Endothelial cell of umbilical vein (primary cell): Measurements from ENCODE around the gene TTLL12. TPM values are rescaled to one million over a fixed set of nuclear protein-coding genes. Genes with fewer than 3 reads are reported as not detected.

ENCODE experiments used
- BruUV-seq: library from RNA; stranded (reverse); fragments of 400-500 nt; replicated peaks from 2 replicates; lab custom pipeline; 2021; lab: Mats Ljungman, UMichigan
- CTCF ChIA-PET: fragments of 300-600, 350-600 bp; sonication (Branson Sonifier 250); formaldehyde crosslinking; loops from one replicate; lab custom pipeline; 2021; ENCODE audit warnings: antibody characterized with exemption, inconsistent platforms; lab: Charles Lee
- POLR2A ChIA-PET: fragments of 300-600, 350-600 bp; sonication (Branson Sonifier 250); formaldehyde crosslinking; loops from one replicate; lab custom pipeline; 2021; ENCODE audit warnings: antibody characterized with exemption, inconsistent platforms; lab: Charles Lee
- DNase-seq: peaks from one replicate; pipeline ENCODE4 v3.0.0-alpha.2; 2011; ENCODE audit warnings: low read depth, low spot score
- FAIRE-seq: peaks from 2 replicates; lab custom pipeline; 2011; peaks lifted over from hg19 to GRCh38; lab: Jason Lieb, UNC
- H2AFZ ChIP-seq: 2 replicates; pipeline ENCODE4 v1.6.0; 2012; ENCODE audit warnings: low read depth, low read length, control low read depth, inconsistent platforms
- H3K27ac ChIP-seq: 2 replicates; pipeline ENCODE4 v1.5.1; 2011; ENCODE audit warnings: low read depth, mild to moderate bottlenecking, control low read depth, low read length, moderate library complexity; ENCODE audit not compliant: insufficient read depth
- H3K27me3 ChIP-seq, 2 experiments: 2 replicates each; pipeline versions ENCODE4 v1.6.0 to v1.6.1; 2011; ENCODE audit warnings: low read length in 2 of 2, mixed read lengths in 1 of 2; ENCODE audit not compliant: control insufficient read depth in 2 of 2, insufficient read depth in 2 of 2
- H3K36me3 ChIP-seq, 2 experiments: 2 replicates in 1 of 2; 3 replicates in 1 of 2; pipeline ENCODE4 v1.5.1; 2011; ENCODE audit warnings: low read length in 2 of 2, mild to moderate bottlenecking in 1 of 2, moderate library complexity in 1 of 2; ENCODE audit not compliant: control insufficient read depth in 2 of 2, insufficient read depth in 2 of 2; ENCODE audit errors: extremely low read depth in 1 of 2
- H3K4me1 ChIP-seq: 3 replicates; pipeline ENCODE4 v1.5.1; 2011; ENCODE audit warnings: mild to moderate bottlenecking, low read length; ENCODE audit not compliant: control insufficient read depth, insufficient read depth; ENCODE audit errors: extremely low read depth
- H3K4me2 ChIP-seq: 2 replicates; pipeline ENCODE4 v1.6.1; 2011; ENCODE audit warnings: low read length, control low read depth, mixed read lengths; ENCODE audit not compliant: insufficient read depth
- H3K4me3 ChIP-seq, 3 experiments: fragments of 200-600 bp in 1 of 3; sonication (generic), shearing (Covaris generic) in 1 of 3; replicated peaks in 1 of 3; 2 replicates each; pipeline ENCODE4 v1.5.1; 2011 to 2016; ENCODE audit warnings: control low read depth in 3 of 3, low read length in 3 of 3, mild to moderate bottlenecking in 2 of 3, inconsistent platforms in 1 of 3, low read depth in 1 of 3, moderate library complexity in 1 of 3; ENCODE audit not compliant: insufficient read depth in 1 of 3
- H3K79me2 ChIP-seq: 2 replicates; pipeline ENCODE4 v1.6.0; 2012; ENCODE audit warnings: low read length, inconsistent platforms; ENCODE audit not compliant: control insufficient read depth, insufficient read depth
- H3K9ac ChIP-seq: replicated peaks from 2 replicates; pipeline ENCODE3; 2011; ENCODE audit warnings: low read length, control low read depth; ENCODE audit not compliant: insufficient read depth; ENCODE audit errors: extremely low read depth
- H3K9me1 ChIP-seq: replicated peaks from 3 replicates; pipeline ENCODE4 v1.6.0; 2011; ENCODE audit warnings: mild to moderate bottlenecking, low read length; ENCODE audit not compliant: control insufficient read depth, insufficient read depth; ENCODE audit errors: extremely low read depth
- H3K9me3 ChIP-seq: replicated peaks from 2 replicates; pipeline ENCODE4 v1.5.1; 2012; ENCODE audit warnings: low read length, inconsistent platforms; ENCODE audit not compliant: control insufficient read depth, insufficient read depth
- H4K20me1 ChIP-seq: replicated peaks from 2 replicates; pipeline ENCODE3; 2011; ENCODE audit warnings: mild to moderate bottlenecking, low read length; ENCODE audit not compliant: control insufficient read depth, insufficient read depth; ENCODE audit errors: extremely low read depth
- FOS ChIP-seq: IDR thresholded peaks from 2 replicates; pipeline ENCODE4 v1.6.1; 2011; ENCODE audit warnings: mild to moderate bottlenecking, low read length, moderate library complexity, borderline replicate concordance; ENCODE audit not compliant: insufficient read depth
- GATA2 ChIP-seq: IDR thresholded peaks from 2 replicates; pipeline ENCODE4 v1.7.0; 2011; ENCODE audit warnings: low read depth, mild to moderate bottlenecking, moderate library complexity, mixed read lengths, low read length; ENCODE audit not compliant: insufficient read length, insufficient read depth
- JUN ChIP-seq: IDR thresholded peaks from 2 replicates; pipeline ENCODE4 v1.6.1; 2011; ENCODE audit warnings: borderline replicate concordance, low read depth; ENCODE audit not compliant: insufficient read length, insufficient read depth
- MYC ChIP-seq: IDR thresholded peaks from one replicate; pipeline ENCODE4 v1.6.1; 2011; ENCODE audit warnings: mild to moderate bottlenecking, low read depth, low read length
- POLR2A ChIP-seq: IDR thresholded peaks from 2 replicates; pipeline ENCODE4 v1.6.1; 2012; ENCODE audit warnings: low read depth, mild to moderate bottlenecking, control low read depth, low read length
- POLR2AphosphoS5 ChIP-seq: IDR thresholded peaks from 2 replicates; pipeline ENCODE4 v1.6.1; 2012; ENCODE audit warnings: low read depth, mild to moderate bottlenecking, control low read depth, low read length, moderate library complexity; ENCODE audit not compliant: insufficient read depth
- dilution Hi-C: fragments of 300-500 bp; cut with MboI; formaldehyde crosslinking; loops from one replicate; pipeline ENCODE4 v1.15.0; 2019; ENCODE audit warnings: low sequenced_read_pairs; ENCODE audit not compliant: extremely low pct_ligation_motif_present
- intact Hi-C: fragments of 100-400 bp; cut with micrococcal nuclease; formaldehyde crosslinking; loops from one replicate; pipeline ENCODE4 v1.10.0; 2022
- polyA plus RNA-seq, 4 experiments: library from polyadenylated mRNA; depleted of rRNA in 3 of 4; stranded (reverse) in 3 of 4; unstranded in 1 of 4; fragments of >200 nt; gene quantifications; 2 replicates each; pipeline versions ENCODE4 v1.2.1 to v1.2.3, GENCODE V29; 2011 to 2012; ENCODE audit warnings: missing spikeins in 1 of 4
- total RNA-seq: library from RNA; stranded (reverse); gene quantifications from 2 replicates; pipeline ENCODE4 v1.2.3, GENCODE V29; 2021
- TF ChIP-seq, protein P1 (sequence below), 2 donors: IDR thresholded peaks; 1 replicate in 1 of 2; 2 replicates in 1 of 2; pipeline ENCODE4 v1.5.1; 2011; ENCODE audit warnings: low read length in 2 of 2, mild to moderate bottlenecking in 2 of 2, moderate library complexity in 2 of 2, control low read depth in 1 of 2, inconsistent platforms in 1 of 2, low read depth in 1 of 2; ENCODE audit not compliant: insufficient read depth in 1 of 2; ENCODE audit errors: extremely low read depth in 1 of 2
- TF ChIP-seq, protein P2 (sequence below): IDR thresholded peaks from 2 replicates; pipeline ENCODE4 v1.6.1; 2011; ENCODE audit not compliant: insufficient read depth, insufficient read length

The TTLL12 gene
- total and polyA plus RNA-seq, 2 donors (not counting 3 experiments of a cell fraction or from before 2014, with no cell fraction given) = 26.2 to 36.5 TPM

DNA sequence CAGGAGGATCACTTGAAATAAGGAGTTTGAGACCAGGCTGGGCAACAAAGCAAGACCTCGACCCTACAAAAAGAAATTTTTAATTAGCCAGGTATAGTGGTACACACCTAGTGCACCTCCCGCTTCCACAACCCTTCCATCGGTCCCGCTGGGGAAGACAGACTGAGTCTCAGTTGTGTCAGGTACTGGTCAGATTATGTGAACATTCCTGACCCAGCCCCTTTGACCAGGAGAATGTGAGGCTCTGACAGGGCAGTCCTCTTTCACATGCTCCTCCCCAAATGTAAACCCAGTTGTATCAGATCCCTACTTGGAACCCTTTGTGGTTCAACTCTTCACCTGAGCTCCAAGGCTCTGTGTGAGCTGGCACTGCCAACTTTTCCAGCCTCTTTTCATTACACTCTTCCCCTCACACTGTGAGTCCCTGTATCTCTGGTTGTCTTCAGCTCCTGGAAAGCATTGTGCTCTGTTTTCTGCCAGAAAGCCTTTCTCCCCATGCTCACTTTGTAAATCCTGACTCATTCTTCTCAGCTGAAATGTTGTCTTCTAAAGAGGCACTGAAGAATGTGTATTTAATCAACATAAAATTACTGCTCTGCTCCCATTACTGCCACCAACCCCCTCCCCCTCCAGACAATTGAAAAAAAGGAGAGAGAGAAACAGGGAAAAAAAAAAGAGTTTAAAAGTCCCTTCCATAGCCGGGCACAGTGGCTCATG lies 2.1 kb upstream of the TTLL12 start:
- no peak for FAIRE-seq
- no peak overlapping the region for H3K27ac ChIP-seq
- TF ChIP-seq GATA2 = no peak
- TF ChIP-seq JUN = no peak
- TF ChIP-seq FOS = no peak
- H3K9me3 ChIP-seq = no peaks in the 10 kb centered on the region
- H3K9ac ChIP-seq = no peak overlapping the region
- peaks cover 2 to 16% of the 10 kb centered on the region in 2 experiments for H3K27me3 ChIP-seq
- no peaks in the 10 kb centered on the region for H3K36me3 ChIP-seq
- no peaks in the 10 kb centered on the region for H3K9me1 ChIP-seq
- H3K4me3 ChIP-seq = no peak overlapping the region
- no TSS peak for BruUV-seq
- peaks cover 18% of the 10 kb centered on the region for H3K4me1 ChIP-seq
- ChIA-PET POLR2A (no interaction called here), CTCF (no interaction called here)
- no peak overlapping the region for H2AFZ ChIP-seq
- H3K4me2 ChIP-seq = no peak overlapping the region
- peaks cover 11% of the 10 kb centered on the region for H3K79me2 ChIP-seq
- intact Hi-C loops (loop anchor here (5.0 kb wide), 1 partner anchor 733 kb away; the partner anchor contains the start of gene PNPLA3), dilution Hi-C loops (no loop called here)
- DNase-seq = no peak
- no peaks in the 10 kb centered on the region for H4K20me1 ChIP-seq

DNA sequence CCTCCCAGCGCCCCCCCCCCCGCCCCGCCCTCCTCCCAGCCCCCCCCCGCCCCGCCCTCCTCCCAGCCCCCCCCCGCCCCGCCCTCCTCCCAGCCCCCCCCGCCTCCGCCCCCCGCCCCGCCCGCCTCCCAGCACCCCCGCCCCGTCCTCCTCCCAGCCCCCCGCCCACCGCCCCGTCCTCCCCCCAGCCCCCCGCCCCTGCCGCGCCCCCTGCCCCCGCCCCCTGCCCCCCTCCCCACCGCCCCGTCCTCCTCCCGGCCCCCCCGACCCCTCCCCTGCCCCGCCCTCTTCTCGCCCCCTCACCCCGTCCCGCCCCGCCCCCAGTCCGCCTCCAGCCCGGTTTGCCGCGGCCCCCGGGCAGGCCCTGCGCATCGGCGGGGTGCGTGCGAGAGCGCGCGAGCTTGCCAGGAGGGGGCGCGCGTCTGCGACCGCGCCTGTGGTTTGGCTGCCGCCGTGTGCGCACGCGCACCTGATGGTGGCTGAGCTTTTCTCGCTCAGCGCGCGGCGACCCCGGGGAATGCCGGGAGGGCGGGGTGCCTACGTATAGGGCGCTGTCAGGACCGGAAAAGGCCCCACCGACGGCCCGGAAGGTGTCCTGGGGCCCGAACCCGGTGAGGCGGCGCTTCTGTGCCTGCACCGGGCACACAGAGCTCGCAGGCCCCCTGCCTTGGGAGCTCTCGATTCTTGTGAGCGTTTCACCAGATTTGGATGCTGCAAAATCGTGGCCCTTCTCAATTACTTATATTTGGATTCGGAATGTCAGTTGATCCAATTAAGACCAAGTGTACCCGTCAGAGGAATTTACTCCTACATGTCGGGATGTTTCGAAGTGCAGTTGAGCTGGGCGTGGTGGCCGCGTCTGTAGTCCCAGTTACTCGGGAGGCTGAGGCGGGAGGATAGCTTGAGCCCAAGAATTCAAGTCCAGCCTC lies 501 bp upstream of the TTLL12 start:
- peak overlapping the region; percentile 94 for H2AFZ ChIP-seq
- intact Hi-C loops (loop anchor here (1.0 to 5.0 kb wide), 4 partner anchors 35 to 735 kb away; partner anchors contain the start of gene PNPLA3), dilution Hi-C loops (no loop called here)
- peak overlapping the region; percentile 91 for H3K4me2 ChIP-seq
- TF ChIP-seq MYC (no peak), POLR2A (peak; percentile 84), POLR2AphosphoS5 (peak; percentile 74)
- TF ChIP-seq, protein P1, sequence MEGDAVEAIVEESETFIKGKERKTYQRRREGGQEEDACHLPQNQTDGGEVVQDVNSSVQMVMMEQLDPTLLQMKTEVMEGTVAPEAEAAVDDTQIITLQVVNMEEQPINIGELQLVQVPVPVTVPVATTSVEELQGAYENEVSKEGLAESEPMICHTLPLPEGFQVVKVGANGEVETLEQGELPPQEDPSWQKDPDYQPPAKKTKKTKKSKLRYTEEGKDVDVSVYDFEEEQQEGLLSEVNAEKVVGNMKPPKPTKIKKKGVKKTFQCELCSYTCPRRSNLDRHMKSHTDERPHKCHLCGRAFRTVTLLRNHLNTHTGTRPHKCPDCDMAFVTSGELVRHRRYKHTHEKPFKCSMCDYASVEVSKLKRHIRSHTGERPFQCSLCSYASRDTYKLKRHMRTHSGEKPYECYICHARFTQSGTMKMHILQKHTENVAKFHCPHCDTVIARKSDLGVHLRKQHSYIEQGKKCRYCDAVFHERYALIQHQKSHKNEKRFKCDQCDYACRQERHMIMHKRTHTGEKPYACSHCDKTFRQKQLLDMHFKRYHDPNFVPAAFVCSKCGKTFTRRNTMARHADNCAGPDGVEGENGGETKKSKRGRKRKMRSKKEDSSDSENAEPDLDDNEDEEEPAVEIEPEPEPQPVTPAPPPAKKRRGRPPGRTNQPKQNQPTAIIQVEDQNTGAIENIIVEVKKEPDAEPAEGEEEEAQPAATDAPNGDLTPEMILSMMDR (IDR thresholded peaks at IDR 0.05; ENCODE audit: extremely low read depth in 1 of 2, insufficient read depth in 1 of 2, low read depth in 1 of 2, low read length in 2 of 2) = peak; percentile 62 to 77
- TF ChIP-seq, protein P2, sequence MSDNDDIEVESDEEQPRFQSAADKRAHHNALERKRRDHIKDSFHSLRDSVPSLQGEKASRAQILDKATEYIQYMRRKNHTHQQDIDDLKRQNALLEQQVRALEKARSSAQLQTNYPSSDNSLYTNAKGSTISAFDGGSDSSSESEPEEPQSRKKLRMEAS = no peak
- peaks cover 26% of the 10 kb centered on the region for H3K4me1 ChIP-seq
- peak overlapping the region; percentile 44 to 67 (median 49) for H3K4me3 ChIP-seq
- H3K36me3 ChIP-seq = no peaks in the 10 kb centered on the region
- CTCF ChIA-PET = interaction anchor here (0.6 to 1.4 kb wide), 19 partner anchors 10 to 696 kb away, joined by 3 to 30 read pairs (median 4); no protein-coding TSS in a partner anchor
- H3K9me1 ChIP-seq = no peaks in the 10 kb centered on the region
- H3K27me3 ChIP-seq = peaks cover 2 to 16% of the 10 kb centered on the region in 2 experiments
- peaks cover 11% of the 10 kb centered on the region for H3K79me2 ChIP-seq
- peak; percentile 94 for DNase-seq
- POLR2A ChIA-PET = interaction anchor here (0.7 kb wide), 1 partner anchor 39 kb away, joined by 3 read pairs; no protein-coding TSS in a partner anchor
- peak; percentile 89 for FAIRE-seq
- peak overlapping the region; percentile 76 for H3K9ac ChIP-seq
- no peaks in the 10 kb centered on the region for H4K20me1 ChIP-seq
- peak overlapping the region; percentile 82 for H3K27ac ChIP-seq
- H3K9me3 ChIP-seq = no peaks in the 10 kb centered on the region
- BruUV-seq = no TSS peak
